CD4-positive, alpha-beta memory T cell (primary cell): ENCODE results near the gene OGFOD3. TPM values are rescaled to one million over a fixed set of nuclear protein-coding genes. Genes with fewer than 3 reads are reported as not detected.

Source experiments
- CTCF ChIA-PET: fragments of 350-600 bp; sonication (Branson Sonifier 250); formaldehyde crosslinking; loops from one replicate; lab custom pipeline; 2021; ENCODE audit warnings: inconsistent platforms; ENCODE audit not compliant: partially characterized antibody; lab: Charles Lee
- POLR2A ChIA-PET: fragments of 350-600 bp; sonication (Branson Sonifier 250); formaldehyde crosslinking; loops from one replicate; lab custom pipeline; 2021; ENCODE audit not compliant: partially characterized antibody; lab: Charles Lee
- DNase-seq, 5 donors: peaks; one replicate each; pipeline versions ENCODE4 v3.0.0 to v3.0.0-alpha.2; 2020 to 2022; ENCODE audit warnings: mixed read lengths in 1 of 5
- H3K27ac ChIP-seq: one replicate; pipeline ENCODE4 v1.7.0; 2013; ENCODE audit warnings: low read depth, low read length
- H3K27me3 ChIP-seq: 2 replicates; pipeline ENCODE4 v1.7.0; 2013; ENCODE audit warnings: mild to moderate bottlenecking, low read length, moderate library complexity; ENCODE audit not compliant: insufficient read depth
- H3K36me3 ChIP-seq: 2 replicates; pipeline ENCODE4 v1.7.0; 2013; ENCODE audit warnings: mild to moderate bottlenecking, low read length, moderate library complexity; ENCODE audit not compliant: insufficient read depth
- H3K4me1 ChIP-seq: 2 replicates; pipeline ENCODE4 v1.7.0; 2013; ENCODE audit warnings: mild to moderate bottlenecking, low read length, moderate library complexity; ENCODE audit not compliant: insufficient read depth
- H3K4me3 ChIP-seq, 2 donors: one replicate each; pipeline ENCODE4 v1.7.0; 2013; ENCODE audit warnings: low read length in 2 of 2, mild to moderate bottlenecking in 1 of 2
- H3K9me3 ChIP-seq, 2 donors: one replicate each; pipeline ENCODE4 v1.7.0; 2013; ENCODE audit warnings: low read length in 2 of 2, control low read depth in 1 of 2; ENCODE audit not compliant: control insufficient read depth in 1 of 2
- H3K27ac Mint-ChIP-seq, 7 donors: one replicate each; pipeline ENCODE4 v1.8.0; 2020 to 2021; ENCODE audit warnings: mixed read lengths in 7 of 7, mild to moderate bottlenecking in 6 of 7, inconsistent platforms in 3 of 7, moderate library complexity in 3 of 7
- H3K27me3 Mint-ChIP-seq, 2 donors: one replicate each; pipeline ENCODE4 v1.8.0; 2020 to 2021; ENCODE audit warnings: mixed read lengths in 2 of 2
- H3K36me3 Mint-ChIP-seq, 2 donors: one replicate each; pipeline ENCODE4 v1.8.0; 2020 to 2021; ENCODE audit warnings: mixed read lengths in 2 of 2, inconsistent platforms in 1 of 2, mild to moderate bottlenecking in 1 of 2
- H3K4me1 Mint-ChIP-seq, 4 donors: one replicate each; pipeline ENCODE4 v1.8.0; 2020 to 2021; ENCODE audit warnings: mixed read lengths in 4 of 4, mild to moderate bottlenecking in 1 of 4
- H3K4me3 Mint-ChIP-seq, 8 donors: one replicate each; pipeline ENCODE4 v1.8.0; 2020 to 2021; ENCODE audit warnings: mixed read lengths in 8 of 8, mild to moderate bottlenecking in 7 of 8, moderate library complexity in 6 of 8, inconsistent platforms in 3 of 8
- H3K9me3 Mint-ChIP-seq, 8 donors: one replicate each; pipeline ENCODE4 v1.8.0; 2020 to 2021; ENCODE audit warnings: mixed read lengths in 8 of 8, mild to moderate bottlenecking in 5 of 8, inconsistent platforms in 3 of 8, moderate library complexity in 1 of 8
- intact Hi-C: fragments of 100-400 bp; cut with micrococcal nuclease; formaldehyde crosslinking; loops from one replicate; pipeline ENCODE4 v1.15.1; 2023
- polyA plus RNA-seq, 2 donors: library from polyadenylated mRNA; unstranded; fragments of 300-500 nt; fragmentation: Illumina TruSeq; gene quantifications; one replicate each; pipeline ENCODE4 v1.2.3, GENCODE V29; 2021
- total RNA-seq, 2 experiments: library from RNA; stranded (reverse); gene quantifications; one replicate each; pipeline ENCODE4 v1.2.3, GENCODE V29; 2021

The OGFOD3 gene, protein sequence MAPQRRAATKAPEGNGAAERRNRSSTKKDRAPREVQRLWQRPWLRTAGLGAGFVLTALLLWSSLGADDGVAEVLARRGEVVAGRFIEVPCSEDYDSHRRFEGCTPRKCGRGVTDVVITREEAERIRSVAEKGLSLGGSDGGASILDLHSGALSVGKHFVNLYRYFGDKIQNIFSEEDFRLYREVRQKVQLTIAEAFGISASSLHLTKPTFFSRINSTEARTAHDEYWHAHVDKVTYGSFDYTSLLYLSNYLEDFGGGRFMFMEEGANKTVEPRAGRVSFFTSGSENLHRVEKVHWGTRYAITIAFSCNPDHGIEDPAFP
- 10 to 100 TPM; 28.8 to 30.3 TPM for total RNA-seq
- 10 to 100 TPM; 23.4 to 36.1 TPM for polyA plus RNA-seq

DNA sequence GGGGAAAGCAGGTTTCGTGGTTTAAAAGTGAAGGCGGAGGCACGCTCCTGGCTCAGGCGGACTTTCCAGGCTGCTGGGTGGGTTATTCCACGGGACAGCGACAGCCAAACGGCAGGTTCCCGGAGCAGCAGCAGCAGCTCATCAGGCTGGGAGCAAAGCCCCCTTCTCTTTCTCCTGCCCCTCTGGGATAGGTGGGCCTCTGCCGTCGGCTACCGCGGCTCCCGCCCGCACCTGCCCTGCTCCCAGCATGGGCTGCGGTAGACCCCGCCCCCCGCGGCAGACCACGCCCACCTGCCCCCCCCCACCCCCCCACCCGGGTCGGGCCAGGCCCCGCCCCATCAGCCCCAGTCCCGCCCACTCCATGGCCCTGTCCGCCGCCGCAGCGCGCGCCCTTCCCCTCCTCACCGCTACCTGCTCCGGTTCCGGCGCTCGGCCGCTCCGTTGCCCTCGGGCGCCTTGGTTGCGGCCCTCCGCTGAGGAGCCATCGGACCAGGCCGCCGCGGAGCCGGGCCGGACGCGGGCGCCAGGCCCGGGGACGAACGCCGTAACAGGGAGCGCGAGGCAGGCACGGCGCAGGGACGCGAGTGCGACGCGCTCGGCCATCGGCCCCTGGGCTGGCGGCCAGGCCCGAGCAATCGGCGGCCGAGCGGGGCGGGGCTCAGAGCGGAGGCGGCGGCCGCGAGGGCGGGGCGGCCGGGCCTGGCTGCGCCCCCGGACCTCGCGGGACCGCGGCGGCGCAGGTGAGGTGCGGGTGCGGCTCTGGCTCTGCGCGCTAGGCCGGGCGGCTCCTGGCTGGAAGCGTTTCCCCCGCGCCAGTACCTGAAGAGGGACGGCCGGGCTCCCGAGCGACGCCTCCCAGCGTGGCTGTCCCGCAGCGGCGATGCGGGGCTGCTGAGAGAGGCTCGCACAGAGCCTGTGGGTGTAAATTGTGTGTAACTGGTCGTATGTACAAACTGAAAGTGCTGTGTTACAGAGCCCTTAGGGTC, at the start of gene OGFOD3, which contains the start of gene HEXD:
OGFOD3 (minus strand) TSS at position 586 of the 986 bp plus-strand sequence; CDS start at position 485, 101 bp downstream.
HEXD (plus strand) TSS at position 347 of the 986 bp plus-strand sequence. CDS start 1,453 bp downstream, outside the sequence.
- POLR2A ChIA-PET: interaction anchor here (0.7 to 2.3 kb wide), 12 partner anchors 18 to 145 kb away, joined by 3 to 18 read pairs (median 4); partner anchors contain the start of genes CSNK1D, FOXK2 and NARF
- Mint-ChIP-seq H3K27ac (peak within 1 kb of the TSS; percentile 75 to 91 (median 84)), H3K27me3 (no peaks in the 10 kb centered on the region), H3K9me3 (no peaks in the 10 kb centered on the region), H3K4me1 (peaks cover 22 to 39% (median 27%) of the 10 kb centered on the region in 4 donors), H3K36me3 (peaks cover 19 to 27% of the 10 kb centered on the region in 2 donors), H3K4me3 (peak within 1 kb of the TSS; percentile 82 to 90 (median 85))
- DNase-seq: peak; percentile 82 to 96 (median 92)
- H3K36me3 ChIP-seq: peaks cover 4% of the 10 kb centered on the region
- peaks cover 32% of the 10 kb centered on the region for H3K4me1 ChIP-seq
- peak within 1 kb of the TSS; percentile 55 to 58 for H3K4me3 ChIP-seq
- CTCF ChIA-PET: interaction anchor here (0.7 to 6.4 kb wide), 9 partner anchors 8 to 212 kb away, joined by 3 to 52 read pairs (median 4); no protein-coding TSS in a partner anchor
- no peaks in the 10 kb centered on the region for H3K27me3 ChIP-seq
- H3K27ac ChIP-seq: peak within 1 kb of the TSS; percentile 66
- intact Hi-C loops: loop anchor here (1.0 to 10.0 kb wide), 8 partner anchors 32 to 383 kb away; partner anchors contain the start of genes CYBC1, DCXR, FASN and NARF
- no peaks in the 10 kb centered on the region for H3K9me3 ChIP-seq

GRCh38 chr17:82465023-82465603, 46.7 kb upstream of the OGFOD3 start:
- peaks cover 49 to 71% of the 10 kb centered on the region in 2 donors for H3K36me3 Mint-ChIP-seq
- no peaks in the 10 kb centered on the region for H3K27me3 Mint-ChIP-seq
- H3K27me3 ChIP-seq: no peaks in the 10 kb centered on the region
- no peaks in the 10 kb centered on the region for H3K9me3 ChIP-seq
- peaks cover 7 to 11% (median 9%) of the 10 kb centered on the region in 4 donors for H3K4me1 Mint-ChIP-seq
- CTCF ChIA-PET: no interaction called here
- peak overlapping the region in 4 of 7 donors; percentile 23 to 53 (median 38) for H3K27ac Mint-ChIP-seq
- H3K4me1 ChIP-seq: peaks cover 6% of the 10 kb centered on the region
- DNase-seq: no peak
- H3K36me3 ChIP-seq: peaks cover 73% of the 10 kb centered on the region
- peaks cover 0 to 2% (median 0%) of the 10 kb centered on the region in 8 donors for H3K9me3 Mint-ChIP-seq
- no peak overlapping the region for H3K4me3 Mint-ChIP-seq
- H3K27ac ChIP-seq: no peak overlapping the region
- intact Hi-C loops: no loop called here
- H3K4me3 ChIP-seq: no peak overlapping the region
- POLR2A ChIA-PET: no interaction called here

DNA sequence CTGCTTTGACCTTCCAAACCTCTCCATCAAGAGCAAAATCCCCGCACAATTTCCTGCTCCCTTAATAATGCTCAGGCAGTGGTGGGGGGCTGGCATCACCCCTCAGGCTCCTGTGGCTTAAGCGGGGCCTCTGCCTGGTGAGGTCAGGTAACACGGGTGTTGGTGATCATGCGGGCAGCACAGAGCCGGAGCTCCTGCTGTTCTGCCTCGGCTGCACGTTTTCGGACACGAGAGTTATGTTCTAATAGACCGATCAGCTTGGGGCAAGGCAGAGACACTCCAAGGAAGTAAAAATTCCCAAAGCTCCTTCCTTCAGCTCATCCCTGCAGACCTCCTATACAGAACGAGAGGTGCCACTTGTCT, 46.2 kb upstream of the OGFOD3 start:
- ChIA-PET CTCF (no interaction called here), POLR2A (no interaction called here)
- Mint-ChIP-seq H3K27ac (peak overlapping the region in 2 of 7 donors; percentile 29 to 48), H3K27me3 (no peaks in the 10 kb centered on the region), H3K36me3 (peaks cover 46 to 68% of the 10 kb centered on the region in 2 donors), H3K4me3 (no peak overlapping the region), H3K4me1 (peaks cover 10 to 11% (median 11%) of the 10 kb centered on the region in 4 donors), H3K9me3 (peaks cover 0 to 2% (median 0%) of the 10 kb centered on the region in 8 donors)
- Histone ChIP-seq H3K4me3 (no peak overlapping the region), H3K9me3 (no peaks in the 10 kb centered on the region), H3K36me3 (peaks cover 68% of the 10 kb centered on the region), H3K27ac (no peak overlapping the region), H3K27me3 (no peaks in the 10 kb centered on the region), H3K4me1 (peaks cover 10% of the 10 kb centered on the region)
- no peak for DNase-seq
- intact Hi-C loops: no loop called here

GRCh38 chr17:82463925-82464566, 45.7 kb upstream of the OGFOD3 start:
- POLR2A ChIA-PET: interaction anchor here (1.2 kb wide), 1 partner anchor 45 kb away, joined by 3 read pairs; no protein-coding TSS in a partner anchor
- intact Hi-C loops: no loop called here
- H3K36me3 ChIP-seq: peaks cover 63% of the 10 kb centered on the region
- H3K27ac ChIP-seq: no peak overlapping the region
- H3K9me3 ChIP-seq: no peaks in the 10 kb centered on the region
- Mint-ChIP-seq H3K4me3 (no peak overlapping the region), H3K27ac (no peak overlapping the region), H3K27me3 (no peaks in the 10 kb centered on the region), H3K36me3 (peaks cover 42 to 69% of the 10 kb centered on the region in 2 donors), H3K9me3 (peaks cover 0 to 2% (median 0%) of the 10 kb centered on the region in 8 donors), H3K4me1 (peaks cover 11 to 17% (median 14%) of the 10 kb centered on the region in 4 donors)
- no peak overlapping the region for H3K4me3 ChIP-seq
- CTCF ChIA-PET: no interaction called here
- no peaks in the 10 kb centered on the region for H3K27me3 ChIP-seq
- DNase-seq: no peak
- H3K4me1 ChIP-seq: peaks cover 15% of the 10 kb centered on the region

- H3K4me3 Mint-ChIP-seq: no peak overlapping the region
- H3K36me3 ChIP-seq: peaks cover 56% of the 10 kb centered on the region
- peaks cover 11 to 19% (median 14%) of the 10 kb centered on the region in 4 donors for H3K4me1 Mint-ChIP-seq
- no peaks in the 10 kb centered on the region for H3K27me3 ChIP-seq
- peak overlapping the region in 2 of 7 donors; percentile 25 to 60 for H3K27ac Mint-ChIP-seq
- POLR2A ChIA-PET: interaction anchor here (1.2 kb wide), 1 partner anchor 44 kb away, joined by 3 read pairs; no protein-coding TSS in a partner anchor
- no peak overlapping the region for H3K4me3 ChIP-seq
- peaks cover 36 to 65% of the 10 kb centered on the region in 2 donors for H3K36me3 Mint-ChIP-seq
- intact Hi-C loops: no loop called here
- no peaks in the 10 kb centered on the region for H3K27me3 Mint-ChIP-seq
- H3K9me3 Mint-ChIP-seq: peaks cover 0 to 2% (median 0%) of the 10 kb centered on the region in 8 donors
- DNase-seq: no peak
- CTCF ChIA-PET: no interaction called here
- H3K4me1 ChIP-seq: peaks cover 15% of the 10 kb centered on the region
- no peaks in the 10 kb centered on the region for H3K9me3 ChIP-seq
- H3K27ac ChIP-seq: no peak overlapping the region
These were observed 45.0 kb upstream of the OGFOD3 start for GRCh38 chr17:82463391-82463790.

DNA sequence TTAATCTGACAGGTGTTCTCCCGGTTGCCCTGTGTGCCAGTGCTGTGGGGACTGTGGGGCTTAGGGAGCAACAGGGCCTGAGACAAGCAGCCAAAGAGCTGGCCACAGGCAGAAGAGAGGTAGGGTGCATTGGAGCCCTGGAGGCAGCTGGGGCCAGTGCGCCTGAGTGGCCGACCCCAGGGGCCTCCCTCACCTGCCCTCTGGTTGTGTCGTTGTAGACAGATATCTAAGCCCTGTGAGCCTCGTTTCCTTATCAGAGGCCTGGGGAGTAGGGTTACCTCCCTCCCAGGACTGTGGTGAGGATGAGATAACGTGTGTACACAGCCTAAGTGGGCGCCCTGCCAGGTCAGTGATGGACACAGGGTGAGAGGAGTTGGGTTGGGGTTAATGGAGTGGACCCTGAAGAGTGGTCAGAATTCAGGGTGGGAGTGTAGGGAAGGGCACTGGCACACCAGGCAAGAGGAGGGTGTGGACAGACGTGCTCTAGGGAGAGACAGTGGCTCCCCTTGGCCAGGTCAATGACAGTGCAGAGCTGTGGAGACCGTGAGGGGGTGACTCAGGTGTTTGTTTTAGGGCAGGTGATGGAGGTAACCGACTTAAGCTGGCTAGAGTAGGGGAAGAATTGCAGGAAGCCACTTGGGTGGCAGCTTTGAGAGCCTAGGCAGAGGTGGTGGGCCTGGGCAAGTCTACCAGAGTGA, 43.6 kb upstream of the OGFOD3 start:
- POLR2A ChIA-PET: no interaction called here
- Histone ChIP-seq H3K36me3 (peaks cover 54% of the 10 kb centered on the region), H3K27me3 (no peaks in the 10 kb centered on the region), H3K4me3 (no peak overlapping the region), H3K27ac (peak overlapping the region; percentile 11), H3K4me1 (peaks cover 26% of the 10 kb centered on the region), H3K9me3 (no peaks in the 10 kb centered on the region)
- intact Hi-C loops: no loop called here
- no peak for DNase-seq
- Mint-ChIP-seq H3K36me3 (peaks cover 35 to 63% of the 10 kb centered on the region in 2 donors), H3K27ac (peak overlapping the region in 4 of 7 donors; percentile 22 to 88 (median 63)), H3K9me3 (peaks cover 0 to 2% (median 0%) of the 10 kb centered on the region in 8 donors), H3K4me3 (peak overlapping the region in 1 of 8 donors; percentile 36), H3K27me3 (no peaks in the 10 kb centered on the region), H3K4me1 (peaks cover 20 to 30% (median 25%) of the 10 kb centered on the region in 4 donors)
- CTCF ChIA-PET: no interaction called here
